ENCODE measurements around the gene CCM2.
"Not testable (repeated sequence)": the region's sequence is repeated elsewhere in the genome, so short reads cannot be mapped to it uniquely, and the experiment has no call there.

CCM2 gene

GRCh38 chr7:45032421-45032820 is 32.4 kb downstream of the CCM2 start:
- H3K79me2 ChIP-seq (ENCODE audit: low read length), result peaks cover 100% of the 10 kb centered on the region
- no peak overlapping the region for H3K9ac ChIP-seq (ENCODE audit: low read length)
- peaks cover 6% of the 10 kb centered on the region for H3F3A ChIP-seq (ENCODE audit: insufficient read depth, low read length)
- H3K27me3 ChIP-seq (replicated peaks; ENCODE audit: insufficient read depth, low read length), result no peaks in the 10 kb centered on the region
- H3K4me2 ChIP-seq (ENCODE audit: low read depth, low read length), result no peak overlapping the region
- H3K36me3 ChIP-seq (replicated peaks; ENCODE audit: insufficient read depth, low read length), result peaks cover 3% of the 10 kb centered on the region; the same call in 1 of the 2 replicates
- TF ChIP-seq EZH2 (optimal IDR thresholded peaks at IDR 0.05; ENCODE audit: low read depth, low read length), result no peak
- TF ChIP-seq CTCF (IDR thresholded peaks at IDR 0.05; ENCODE audit: low read length), result no peak
- TF ChIP-seq EZH2phosphoT487 (IDR thresholded peaks at IDR 0.05; ENCODE audit: low read length), result no peak
- no peaks in the 10 kb centered on the region for H3K9me2 ChIP-seq (replicated peaks; ENCODE audit: insufficient read depth, low read length)
- no peak overlapping the region for H2AFZ ChIP-seq (ENCODE audit: low read length)
- H3K9me3 ChIP-seq (replicated peaks; ENCODE audit: insufficient read depth, low read length), result no peaks in the 10 kb centered on the region
- peaks cover 32% of the 10 kb centered on the region for H3K4me1 ChIP-seq (ENCODE audit: low read length)
- H3K27ac ChIP-seq (ENCODE audit: low read length), result no peak overlapping the region
- no peak overlapping the region for H3K4me3 ChIP-seq (ENCODE audit: low read length)
- no peak for DNase-seq
- peaks cover 29% of the 10 kb centered on the region; the same call in 1 of the 2 replicates for H4K20me1 ChIP-seq (ENCODE audit: insufficient read depth, low read length)

DNA sequence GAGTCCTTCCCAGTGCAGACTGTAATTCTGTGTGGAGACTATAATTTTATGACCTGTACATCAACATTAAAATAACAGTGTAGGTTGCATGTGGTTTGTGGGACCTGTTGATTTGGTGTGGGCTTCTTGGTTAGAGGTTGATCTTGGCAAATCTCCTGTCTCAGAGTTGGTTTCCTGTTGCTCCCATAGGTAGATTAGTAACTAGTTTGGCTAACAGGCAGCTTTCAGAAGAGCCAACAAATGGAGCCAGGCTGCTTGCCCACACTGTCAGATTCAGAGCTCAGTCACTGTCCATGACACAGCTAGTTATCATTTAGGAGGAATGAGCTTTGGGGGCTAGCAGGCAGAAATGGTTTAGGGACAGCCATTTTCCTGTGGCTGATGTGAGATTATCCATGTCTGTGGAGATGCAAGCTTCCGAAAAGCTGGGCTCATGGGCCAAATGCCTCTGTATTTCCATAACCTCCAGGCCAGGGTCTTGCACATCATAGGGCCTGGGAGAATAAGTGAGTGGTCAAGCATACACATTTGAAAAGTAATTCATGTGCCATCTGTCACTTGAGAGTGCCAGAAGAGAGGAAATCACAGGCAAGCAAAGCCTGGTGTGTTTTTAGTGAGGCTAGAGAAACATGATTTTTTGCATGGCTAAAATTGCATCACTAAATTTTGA is 33.4 kb downstream of the CCM2 start:
- H3K27me3 ChIP-seq (replicated peaks; ENCODE audit: insufficient read depth, low read length), result no peaks in the 10 kb centered on the region
- peak overlapping the region; percentile 6; the same call in 1 of the 2 replicates for H3K27ac ChIP-seq (ENCODE audit: low read length)
- H3K9me2 ChIP-seq (replicated peaks; ENCODE audit: insufficient read depth, low read length), result no peaks in the 10 kb centered on the region
- H2AFZ ChIP-seq (ENCODE audit: low read length), result no peak overlapping the region
- H3K36me3 ChIP-seq (replicated peaks; ENCODE audit: insufficient read depth, low read length), result peaks cover 3% of the 10 kb centered on the region; the same call in 1 of the 2 replicates
- H3K4me3 ChIP-seq (ENCODE audit: low read length), result no peak overlapping the region
- H3K4me2 ChIP-seq (ENCODE audit: low read depth, low read length), result no peak overlapping the region
- DNase-seq, result no peak
- H3K9me3 ChIP-seq (replicated peaks; ENCODE audit: insufficient read depth, low read length), result no peaks in the 10 kb centered on the region
- peaks cover 100% of the 10 kb centered on the region for H3K79me2 ChIP-seq (ENCODE audit: low read length)
- peaks cover 25% of the 10 kb centered on the region; the same call in 1 of the 2 replicates for H3K4me1 ChIP-seq (ENCODE audit: low read length)
- peaks cover 34% of the 10 kb centered on the region; the same call in 1 of the 2 replicates for H4K20me1 ChIP-seq (ENCODE audit: insufficient read depth, low read length)
- no peak overlapping the region for H3K9ac ChIP-seq (ENCODE audit: low read length)
- TF ChIP-seq EZH2 (optimal IDR thresholded peaks at IDR 0.05; ENCODE audit: low read depth, low read length), result no peak
- no peak for TF ChIP-seq CTCF (IDR thresholded peaks at IDR 0.05; ENCODE audit: low read length)
- TF ChIP-seq EZH2phosphoT487 (IDR thresholded peaks at IDR 0.05; ENCODE audit: low read length), result no peak
- no peaks in the 10 kb centered on the region for H3F3A ChIP-seq (ENCODE audit: insufficient read depth, low read length)

GRCh38 chr7:45033931-45034290 is 33.9 kb downstream of the CCM2 start:
- Histone ChIP-seq H3K9me3 (replicated peaks; ENCODE audit: insufficient read depth, low read length) (no peaks in the 10 kb centered on the region), H3K9me2 (replicated peaks; ENCODE audit: insufficient read depth, low read length) (no peaks in the 10 kb centered on the region), H3K27ac (ENCODE audit: low read length) (no peak overlapping the region), H3K4me2 (ENCODE audit: low read depth, low read length) (no peak overlapping the region), H3K4me1 (ENCODE audit: low read length) (peaks cover 21% of the 10 kb centered on the region; the same call in 1 of the 2 replicates), H2AFZ (ENCODE audit: low read length) (no peak overlapping the region), H3K4me3 (ENCODE audit: low read length) (no peak overlapping the region), H3K36me3 (replicated peaks; ENCODE audit: insufficient read depth, low read length) (peaks cover 3% of the 10 kb centered on the region; the same call in 1 of the 2 replicates), H3F3A (ENCODE audit: insufficient read depth, low read length) (no peaks in the 10 kb centered on the region), H3K79me2 (ENCODE audit: low read length) (peaks cover 100% of the 10 kb centered on the region), H3K27me3 (replicated peaks; ENCODE audit: insufficient read depth, low read length) (no peaks in the 10 kb centered on the region), H3K9ac (ENCODE audit: low read length) (no peak overlapping the region), H4K20me1 (ENCODE audit: insufficient read depth, low read length) (peaks cover 34% of the 10 kb centered on the region; the same call in 1 of the 2 replicates)
- TF ChIP-seq EZH2phosphoT487 (IDR thresholded peaks at IDR 0.05; ENCODE audit: low read length), result no peak
- DNase-seq, result no peak

DNA sequence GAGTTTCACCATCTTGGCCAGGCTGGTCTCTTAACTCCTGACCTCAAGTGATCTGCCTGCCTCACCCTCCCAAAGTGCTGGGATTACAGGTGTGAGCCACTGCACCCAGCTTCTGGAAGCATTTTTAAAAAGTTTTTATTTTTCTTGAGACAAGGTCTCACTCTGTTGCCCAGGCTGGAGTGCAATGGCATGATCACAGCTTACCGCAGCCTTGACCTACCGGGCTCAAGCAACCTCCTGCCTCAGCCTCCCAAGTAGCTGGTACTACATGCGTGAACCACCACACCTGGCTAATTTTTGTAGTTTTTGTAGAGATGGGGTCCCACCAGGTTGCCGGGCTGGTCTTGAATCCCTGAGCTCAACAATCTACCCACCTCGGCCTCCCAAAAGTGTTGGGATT is 34.7 kb downstream of the CCM2 start:
- Histone ChIP-seq H3K4me1 (ENCODE audit: low read length) (0 out of 2 replicates have a peak, but pooled peaks cover 15% of the 10 kb centered on the region), H3K79me2 (ENCODE audit: low read length) (peaks cover 100% of the 10 kb centered on the region), H4K20me1 (ENCODE audit: insufficient read depth, low read length) (peaks cover 34% of the 10 kb centered on the region; the same call in 1 of the 2 replicates)
- DNase-seq; H3K4me3 ChIP-seq (ENCODE audit: low read length); H3K9ac ChIP-seq (ENCODE audit: low read length); H3K27me3 ChIP-seq (replicated peaks; ENCODE audit: insufficient read depth, low read length); H3K27ac ChIP-seq (ENCODE audit: low read length); H3K36me3 ChIP-seq (replicated peaks; ENCODE audit: insufficient read depth, low read length); H3K9me3 ChIP-seq (replicated peaks; ENCODE audit: insufficient read depth, low read length); H3K9me2 ChIP-seq (replicated peaks; ENCODE audit: insufficient read depth, low read length); H3F3A ChIP-seq (ENCODE audit: insufficient read depth, low read length); H2AFZ ChIP-seq (ENCODE audit: low read length); H3K4me2 ChIP-seq (ENCODE audit: low read depth, low read length): not testable (repeated sequence)
